PC-9 (cell line): ENCODE results near the gene NMNAT2. TPM values are rescaled to one million over a fixed set of nuclear protein-coding genes. Genes with fewer than 3 reads are reported as not detected.

Experiments used
- BruUV-seq: library from RNA; stranded (reverse); fragments of 400-500 nt; replicated peaks from 2 replicates; lab custom pipeline; 2021; lab: Mats Ljungman, UMichigan
- CTCF ChIA-PET: fragments of 300-600 bp; sonication (Branson Sonifier 250); formaldehyde crosslinking; loops from one replicate; lab custom pipeline; 2022; ENCODE audit warnings: antibody characterized with exemption; lab: Charles Lee
- POLR2A ChIA-PET: fragments of 300-600 bp; sonication (Branson Sonifier 250); formaldehyde crosslinking; loops from one replicate; lab custom pipeline; 2022; ENCODE audit warnings: antibody characterized with exemption; ENCODE audit not compliant: unreplicated experiment; lab: Charles Lee
- DNase-seq, 2 experiments: peaks; one replicate each; pipeline versions ENCODE4 v3.0.0 to v3.0.0-alpha.2; 2015 to 2022; ENCODE audit warnings: mixed read lengths in 1 of 2
- H2AFZ ChIP-seq: fragments of 200-600 bp; sonication (generic); 2 replicates; pipeline ENCODE4 v1.8.1; 2017; ENCODE audit warnings: antibody characterized with exemption
- H3F3A ChIP-seq: fragments of 200-600 bp; sonication (generic); 2 replicates; pipeline ENCODE4 v1.8.1; 2017; ENCODE audit warnings: antibody characterized with exemption, mild to moderate bottlenecking, low read depth; ENCODE audit not compliant: insufficient read depth
- H3K27ac ChIP-seq: fragments of 200-600 bp; sonication (generic); 2 replicates; pipeline ENCODE4 v1.6.1; 2016; ENCODE audit warnings: mixed run types
- H3K27me3 ChIP-seq: fragments of 200-600 bp; sonication (generic); 2 replicates; pipeline ENCODE4 v1.6.1; 2016; ENCODE audit warnings: low read depth, mixed run types; ENCODE audit not compliant: insufficient read depth
- H3K36me3 ChIP-seq: fragments of 200-600 bp; sonication (generic); 2 replicates; pipeline ENCODE4 v1.6.1; 2016; ENCODE audit warnings: low read depth, mixed run types
- H3K4me1 ChIP-seq: fragments of 200-600 bp; sonication (generic); replicated peaks from 2 replicates; pipeline ENCODE4 v1.6.1; 2016; ENCODE audit warnings: mixed run types; ENCODE audit not compliant: insufficient read depth
- H3K4me2 ChIP-seq: fragments of 200-600 bp; sonication (generic); 2 replicates; pipeline ENCODE4 v1.6.1; 2017; ENCODE audit warnings: mixed run types
- H3K4me3 ChIP-seq: fragments of 200-600 bp; sonication (generic); 2 replicates; pipeline ENCODE4 v1.6.1; 2016; ENCODE audit warnings: mixed run types
- H3K79me2 ChIP-seq: fragments of 200-600 bp; sonication (generic); 2 replicates; pipeline ENCODE4 v1.6.1; 2017; ENCODE audit warnings: low read depth, mixed run types
- H3K9me2 ChIP-seq: fragments of 200-600 bp; sonication (generic); 2 replicates; pipeline ENCODE4 v1.8.1; 2017; ENCODE audit warnings: mild to moderate bottlenecking; ENCODE audit not compliant: insufficient read depth
- H3K9me3 ChIP-seq: fragments of 200-600 bp; sonication (generic); 2 replicates; pipeline ENCODE4 v1.8.1; 2016; ENCODE audit warnings: low read depth; ENCODE audit not compliant: insufficient read depth
- H4K20me1 ChIP-seq: fragments of 200-600 bp; sonication (generic); 2 replicates; pipeline ENCODE4 v1.8.1; 2017; ENCODE audit not compliant: insufficient read depth
- CTCF ChIP-seq: fragments of 200-600 bp; sonication (generic); conservative IDR thresholded peaks from 2 replicates; pipeline ENCODE4 v1.6.1; 2017; ENCODE audit warnings: mixed run types, antibody characterized with exemption, mild to moderate bottlenecking, moderate library complexity
- EZH2 ChIP-seq: fragments of 200-600 bp; sonication (generic); IDR thresholded peaks from 2 replicates; pipeline ENCODE4 v1.8.0; 2017; ENCODE audit warnings: antibody characterized with exemption, low read depth
- intact Hi-C: fragments of 100-400 bp; cut with micrococcal nuclease; formaldehyde crosslinking; loops from one replicate; pipeline ENCODE4 v1.10.0; 2022; ENCODE audit not compliant: unreplicated experiment
- total RNA-seq: library from RNA; stranded (reverse); gene quantifications from 2 replicates; pipeline ENCODE4 v1.2.3, GENCODE V29; 2021

NMNAT2 gene
- total RNA-seq, 1 experiment from 2014 or later, result 29.2 TPM

GRCh38 chr1:183249941-183250452, 168.2 kb downstream of the NMNAT2 start:
- ChIA-PET POLR2A (no interaction called here), CTCF (no interaction called here)
- Histone ChIP-seq H3F3A (peaks cover 30% of the 10 kb centered on the region), H3K79me2 (no peaks in the 10 kb centered on the region), H3K4me2 (no peak overlapping the region), H2AFZ (no peak overlapping the region), H3K4me3 (no peak overlapping the region), H3K36me3 (peaks cover 4% of the 10 kb centered on the region), H3K27ac (no peak overlapping the region), H3K4me1 (peaks cover 6% of the 10 kb centered on the region), H4K20me1 (no peaks in the 10 kb centered on the region), H3K27me3 (no peaks in the 10 kb centered on the region), H3K9me3 (peaks cover 14% of the 10 kb centered on the region), H3K9me2 (no peaks in the 10 kb centered on the region)
- DNase-seq, result no peak
- TF ChIP-seq EZH2 (no peak), CTCF (no peak)
- BruUV-seq, result no TSS peak
- intact Hi-C loops, result no loop called here

- BruUV-seq, result TSS peak; percentile 26
- 0 out of 2 replicates have a peak, but pooled peaks cover 9% of the 10 kb centered on the region for H3K9me3 ChIP-seq
- H3K79me2 ChIP-seq, result no peaks in the 10 kb centered on the region
- H3K4me3 ChIP-seq, result no peak overlapping the region
- H2AFZ ChIP-seq, result no peak overlapping the region
- CTCF ChIA-PET, result no interaction called here
- intact Hi-C loops, result no loop called here
- H3K27ac ChIP-seq, result peak overlapping the region; percentile 57
- H3F3A ChIP-seq, result peaks cover 22% of the 10 kb centered on the region
- H3K4me1 ChIP-seq, result peaks cover 6% of the 10 kb centered on the region
- no peak overlapping the region for H3K4me2 ChIP-seq
- no peaks in the 10 kb centered on the region for H3K9me2 ChIP-seq
- H3K27me3 ChIP-seq, result no peaks in the 10 kb centered on the region
- 0 out of 2 replicates have a peak, but pooled peaks cover 8% of the 10 kb centered on the region for H3K36me3 ChIP-seq
- TF ChIP-seq EZH2 (no peak), CTCF (no peak)
- H4K20me1 ChIP-seq, result no peaks in the 10 kb centered on the region
- POLR2A ChIA-PET, result no interaction called here
- no peak for DNase-seq
These were observed 169.0 kb downstream of the NMNAT2 start for GRCh38 chr1:183248989-183249691.

DNA sequence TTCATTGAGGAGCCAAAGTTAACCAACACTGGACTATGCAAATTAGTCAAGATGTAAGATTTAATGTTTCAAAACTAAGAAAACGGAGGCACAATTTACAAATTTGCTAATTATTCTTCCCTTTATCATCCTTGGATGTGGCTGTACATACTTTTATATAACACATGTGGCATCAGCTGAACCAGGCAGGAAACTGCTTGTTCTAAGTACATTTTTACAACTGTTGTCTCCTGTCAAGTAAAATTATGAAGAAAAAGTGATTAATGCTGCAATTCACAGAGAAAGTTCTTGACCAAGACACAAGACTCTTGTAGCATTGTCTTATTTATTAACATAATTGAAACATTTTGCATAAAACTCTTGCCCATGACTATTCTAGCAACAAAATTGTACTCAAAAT, 170.2 kb downstream of the NMNAT2 start:
- CTCF ChIA-PET, result interaction anchor here (0.6 kb wide), 1 partner anchor 234 kb away, joined by 12 read pairs; no protein-coding TSS in a partner anchor
- POLR2A ChIA-PET, result no interaction called here

More for the DNA sequence above, 170.2 kb downstream of the NMNAT2 start:
- H3K9me2 ChIP-seq, result no peaks in the 10 kb centered on the region
- H2AFZ ChIP-seq, result no peak overlapping the region
- H3K79me2 ChIP-seq, result no peaks in the 10 kb centered on the region
- H3K9me3 ChIP-seq, result 0 out of 2 replicates have a peak, but pooled peaks cover 9% of the 10 kb centered on the region
- peaks cover 6% of the 10 kb centered on the region for H3K4me1 ChIP-seq
- H3K36me3 ChIP-seq, result 0 out of 2 replicates have a peak, but pooled peaks cover 8% of the 10 kb centered on the region
- peaks cover 21% of the 10 kb centered on the region for H3F3A ChIP-seq
- no peaks in the 10 kb centered on the region for H3K27me3 ChIP-seq
- intact Hi-C loops, result no loop called here
- no peaks in the 10 kb centered on the region for H4K20me1 ChIP-seq
- no peak overlapping the region for H3K4me2 ChIP-seq
- H3K4me3 ChIP-seq, result no peak overlapping the region
- TF ChIP-seq CTCF (no peak), EZH2 (no peak)
- H3K27ac ChIP-seq, result no peak overlapping the region
- DNase-seq, result no peak
- no TSS peak for BruUV-seq
